ENCODE data around the gene LRRC41.

LRRC41 gene

GRCh38 chr1:46303038-46303871, at the start of gene LRRC41, which contains the start of gene UQCRH:
Gene LRRC41 (minus strand): TSS chr1:46303616. CDS start chr1:46303322, 294 bp downstream.
Gene UQCRH (plus strand): TSS chr1:46303698. CDS start chr1:46303767, 69 bp downstream.
- TF ChIP-seq CTCF (IDR thresholded peaks at IDR 0.05; ENCODE audit: low read depth, low read length, missing control alignments) = peak; percentile 9
- Histone ChIP-seq H3K4me3 (ENCODE audit: low read depth, low read length) (peak within 1 kb of the TSS; percentile 95), H3K27me3 (replicated peaks) (no peaks in the 10 kb centered on the region), H3K36me3 (replicated peaks) (no peaks in the 10 kb centered on the region), H3K27ac (peak within 1 kb of the TSS; percentile 99)
- in situ Hi-C loops (cut with HindIII; ENCODE audit: low pct_ligation_motif_present, low sequenced_read_pairs) = no loop called here
- peak; percentile 94 for DNase-seq

GRCh38 chr1:46352363-46352762, 48.9 kb upstream of the LRRC41 start:
- in situ Hi-C loops (cut with HindIII; ENCODE audit: low pct_ligation_motif_present, low sequenced_read_pairs) = no loop called here
- DNase-seq = no peak
- TF ChIP-seq CTCF (IDR thresholded peaks at IDR 0.05; ENCODE audit: low read depth, low read length, missing control alignments) = no peak
- Histone ChIP-seq H3K4me3 (ENCODE audit: low read depth, low read length) (no peak overlapping the region), H3K27ac (no peak overlapping the region), H3K36me3 (replicated peaks) (peaks cover 67% of the 10 kb centered on the region), H3K27me3 (replicated peaks) (no peaks in the 10 kb centered on the region)

- in situ Hi-C loops (cut with HindIII; ENCODE audit: low pct_ligation_motif_present, low sequenced_read_pairs) = no loop called here
- no peak overlapping the region for H3K27ac ChIP-seq
- DNase-seq = no peak
- peaks cover 52% of the 10 kb centered on the region for H3K36me3 ChIP-seq (replicated peaks)
- H3K4me3 ChIP-seq (ENCODE audit: low read depth, low read length) = no peak overlapping the region
- TF ChIP-seq CTCF (IDR thresholded peaks at IDR 0.05; ENCODE audit: low read depth, low read length, missing control alignments) = no peak
- H3K27me3 ChIP-seq (replicated peaks) = no peaks in the 10 kb centered on the region
Measured at GRCh38 chr1:46345281-46345680, 41.9 kb upstream of the LRRC41 start.

- Histone ChIP-seq H3K4me3 (ENCODE audit: low read depth, low read length) (no peak overlapping the region), H3K27ac (no peak overlapping the region), H3K27me3 (replicated peaks) (no peaks in the 10 kb centered on the region), H3K36me3 (replicated peaks) (peaks cover 44% of the 10 kb centered on the region)
- in situ Hi-C loops (cut with HindIII; ENCODE audit: low pct_ligation_motif_present, low sequenced_read_pairs) = no loop called here
- no peak for DNase-seq
- no peak for TF ChIP-seq CTCF (IDR thresholded peaks at IDR 0.05; ENCODE audit: low read depth, low read length, missing control alignments)
Measured at GRCh38 chr1:46344481-46344880, 41.1 kb upstream of the LRRC41 start.

GRCh38 chr1:46343705-46344104, 40.3 kb upstream of the LRRC41 start:
- no peaks in the 10 kb centered on the region for H3K27me3 ChIP-seq (replicated peaks)

More at GRCh38 chr1:46343705-46344104, 40.3 kb upstream of the LRRC41 start:
- TF ChIP-seq CTCF (IDR thresholded peaks at IDR 0.05; ENCODE audit: low read depth, low read length, missing control alignments) = no peak
- no peak for DNase-seq
- H3K36me3 ChIP-seq (replicated peaks) = peaks cover 36% of the 10 kb centered on the region
- in situ Hi-C loops (cut with HindIII; ENCODE audit: low pct_ligation_motif_present, low sequenced_read_pairs) = no loop called here
- H3K27ac ChIP-seq = no peak overlapping the region
- H3K4me3 ChIP-seq (ENCODE audit: low read depth, low read length) = no peak overlapping the region
